HG02623 (cell line): Measurements from ENCODE around the gene ST6GALNAC1.
"Not testable (repeated sequence)": the region's sequence is repeated elsewhere in the genome, so short reads cannot be mapped to it uniquely, and the experiment has no call there.

Experiments used
- ATAC-seq: cut with Tn5 transposase; IDR thresholded peaks from one replicate; pipeline ENCODE4 v1.9.1; 2021; ENCODE audit warnings: moderate library complexity; ENCODE audit not compliant: unreplicated experiment

ST6GALNAC1 gene

GRCh38 chr17:76644995-76645394, 1.4 kb upstream of the ST6GALNAC1 start:
- no peak for ATAC-seq

- ATAC-seq = no peak
These were observed 563 bp downstream of the ST6GALNAC1 start for GRCh38 chr17:76642994-76643393.

- ATAC-seq = no peak
These were observed 1.5 kb downstream of the ST6GALNAC1 start for GRCh38 chr17:76642032-76642561.

DNA sequence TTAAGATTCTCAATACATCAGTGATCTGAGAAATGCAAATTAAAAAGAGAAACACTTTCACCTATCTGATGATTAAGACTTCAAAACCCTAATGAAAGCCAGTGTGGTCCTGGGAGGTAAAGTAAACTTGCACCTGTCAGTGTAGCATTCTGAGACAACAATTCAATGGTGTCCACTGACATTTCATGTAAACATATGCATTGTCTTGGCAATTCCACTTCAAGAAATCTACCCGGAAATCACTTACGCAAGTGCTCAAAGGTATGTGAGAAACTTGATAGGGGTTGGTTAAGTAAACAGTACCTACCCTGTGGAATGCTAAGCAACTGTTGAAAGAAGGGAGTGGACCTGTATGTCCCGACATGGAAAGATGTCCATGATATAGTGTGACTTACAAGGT, 2.1 kb downstream of the ST6GALNAC1 start:
- no peak for ATAC-seq

DNA sequence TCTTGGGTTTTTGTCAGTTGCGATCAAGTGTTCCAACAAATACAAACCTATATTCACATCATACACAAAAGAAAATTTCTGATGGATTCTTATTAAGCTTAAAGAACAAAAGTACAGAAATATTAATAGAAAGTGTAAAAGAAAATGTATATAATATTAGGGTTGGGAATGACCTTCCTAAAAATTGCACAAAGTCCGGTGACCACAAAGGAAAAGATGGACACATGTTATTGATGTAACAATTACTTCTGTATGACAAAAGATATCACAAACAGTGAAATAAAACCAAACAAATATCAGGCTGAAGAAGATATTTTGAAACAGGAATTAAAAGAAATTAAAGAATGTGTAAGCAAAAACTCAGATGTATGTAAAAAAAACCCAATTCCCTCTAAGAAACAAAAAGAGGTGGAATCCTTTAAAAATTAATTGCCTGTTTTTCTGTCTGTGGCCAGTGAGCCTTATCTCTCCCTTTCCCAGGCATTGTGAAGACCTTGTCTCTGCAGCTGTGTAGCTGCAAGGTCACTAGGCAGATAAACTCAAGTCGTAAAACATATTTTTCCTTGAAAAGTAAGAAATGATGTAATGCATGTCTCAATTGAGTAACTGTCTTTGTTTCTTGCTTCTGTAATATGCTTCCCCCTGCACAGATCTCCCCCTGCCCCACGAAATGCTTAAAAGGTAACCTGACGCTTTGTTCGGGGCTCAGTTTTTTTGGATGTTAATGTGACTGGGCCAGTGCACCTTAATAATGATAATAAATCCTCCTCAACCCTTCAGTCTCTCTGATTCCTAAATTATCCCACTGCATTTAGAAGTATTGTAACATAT, 2.8 kb downstream of the ST6GALNAC1 start:
- ATAC-seq = no peak

- ATAC-seq = no peak
These were observed 5.3 kb downstream of the ST6GALNAC1 start for GRCh38 chr17:76638263-76638662.

DNA sequence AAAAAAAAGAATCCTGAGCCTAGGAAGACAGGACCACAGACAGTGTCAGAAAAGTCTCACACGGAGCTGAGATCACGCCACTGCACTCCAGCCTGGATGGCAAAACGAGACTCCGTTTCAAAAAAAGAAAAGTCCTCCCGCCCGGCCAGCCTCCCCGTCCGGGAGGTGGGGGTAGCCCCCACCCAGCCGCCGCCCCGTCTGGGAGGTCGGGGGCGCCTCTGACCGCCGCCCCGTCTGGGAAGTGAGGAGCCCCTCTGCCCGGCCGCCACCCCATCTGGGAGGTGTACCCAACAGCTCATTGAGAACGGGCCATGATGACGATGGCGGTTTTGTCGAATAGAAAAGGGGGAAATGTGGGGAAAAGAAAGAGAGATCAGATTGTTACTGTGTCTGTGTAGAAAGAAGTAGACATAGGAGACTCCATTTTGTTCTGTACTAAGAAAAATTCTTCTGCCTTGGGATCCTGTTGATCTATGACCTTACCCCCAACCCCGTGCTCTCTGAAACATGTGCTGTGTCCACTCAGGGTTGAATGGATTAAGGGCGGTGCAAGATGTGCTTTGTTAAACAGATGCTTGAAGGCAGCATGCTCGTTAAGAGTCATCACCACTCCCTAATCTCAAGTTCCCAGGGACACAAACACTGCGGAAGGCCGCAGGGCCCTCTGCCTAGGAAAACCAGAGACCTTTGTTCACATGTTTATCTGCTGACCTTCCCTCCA, 6.9 kb downstream of the ST6GALNAC1 start:
- ATAC-seq = not testable (repeated sequence)

- ATAC-seq = no peak
These were observed 7.7 kb downstream of the ST6GALNAC1 start for GRCh38 chr17:76635659-76636360.

- no peak for ATAC-seq
These were observed 8.5 kb downstream of the ST6GALNAC1 start for GRCh38 chr17:76635039-76635438.

GRCh38 chr17:76633628-76634328, 9.8 kb downstream of the ST6GALNAC1 start:
- ATAC-seq = no peak

GRCh38 chr17:76631821-76632565, 11.6 kb downstream of the ST6GALNAC1 start:
- no peak for ATAC-seq

GRCh38 chr17:76630151-76630550, 13.4 kb downstream of the ST6GALNAC1 start:
- no peak for ATAC-seq

GRCh38 chr17:76627510-76627909, 16.0 kb downstream of the ST6GALNAC1 start:
- ATAC-seq = no peak

DNA sequence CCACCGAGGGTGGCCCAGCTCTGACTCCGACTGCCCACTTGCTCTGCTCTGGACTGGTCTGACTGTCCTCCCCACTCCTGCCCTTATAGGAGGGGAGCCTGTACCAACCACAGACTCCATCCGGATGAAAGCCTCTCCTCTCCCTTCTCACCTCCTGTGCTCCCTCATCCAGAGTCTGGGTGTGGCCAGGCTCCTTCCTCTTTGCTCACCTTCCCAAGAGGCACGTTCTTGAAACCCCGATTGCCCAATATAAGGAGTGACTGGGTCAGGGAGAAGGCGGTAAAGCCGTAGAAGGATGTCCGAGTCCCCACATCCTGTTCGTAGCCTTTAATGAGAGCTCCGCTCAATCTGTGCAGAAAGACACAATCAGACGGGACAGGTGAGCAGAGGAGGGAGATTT, 17.1 kb downstream of the ST6GALNAC1 start:
- no peak for ATAC-seq

- no peak for ATAC-seq
These were observed 18.1 kb downstream of the ST6GALNAC1 start for GRCh38 chr17:76625496-76625895.

GRCh38 chr17:76623271-76624146, 20.0 kb downstream of the ST6GALNAC1 start:
- no peak for ATAC-seq

DNA sequence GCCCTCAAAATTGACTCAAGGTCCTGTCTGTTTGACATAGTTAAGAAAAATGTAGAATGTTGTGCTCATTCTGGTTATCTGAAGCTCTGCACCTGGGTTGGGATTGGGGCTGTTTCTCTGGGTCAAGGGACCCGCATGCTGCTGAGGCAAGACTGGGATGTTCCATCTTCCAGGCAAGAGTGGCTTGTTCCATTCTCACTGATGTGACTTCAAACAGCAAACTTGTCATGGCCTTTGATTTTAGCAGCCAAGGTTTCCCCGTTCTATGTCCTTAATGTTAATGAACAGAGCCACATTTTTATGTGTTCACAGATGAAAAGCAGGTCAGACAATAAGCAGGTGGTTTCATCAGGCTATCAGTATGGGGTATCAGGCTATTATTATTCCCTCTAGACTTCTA, 25.7 kb downstream of the ST6GALNAC1 start:
- ATAC-seq = no peak

- ATAC-seq = no peak
These were observed 28.5 kb downstream of the ST6GALNAC1 start for GRCh38 chr17:76614912-76615617.
